Esophagus squamous epithelium (tissue), 5 donors: Measurements from ENCODE around the gene GPSM3. TPM values are rescaled to one million over a fixed set of nuclear protein-coding genes. Genes with fewer than 3 reads are reported as not detected.

Experiments used
- DNase-seq: peaks from one replicate; lab custom pipeline; 2025; lab: John Stamatoyannopoulos, UW
- H3K27ac ChIP-seq, 4 donors: fragments of 200-600 bp; sonication (generic); one replicate each; pipeline ENCODE4 v1.5.1; 2016 to 2019; ENCODE audit warnings: mild to moderate bottlenecking in 1 of 4
- H3K27me3 ChIP-seq, 4 donors: fragments of 200-600 bp; sonication (generic); 1 replicate in 3 of 4; 2 replicates in 1 of 4; pipeline versions ENCODE4 v1.5.1 to v1.6.0; 2017 to 2021; ENCODE audit warnings: antibody characterized with exemption in 1 of 4
- H3K36me3 ChIP-seq, 3 donors: fragments of 200-600 bp; sonication (generic); one replicate each; pipeline ENCODE4 v1.5.1; 2016 to 2019
- H3K4me1 ChIP-seq, 3 donors: fragments of 200-600 bp; sonication (generic); one replicate each; pipeline ENCODE4 v1.5.1; 2017 to 2019
- H3K4me3 ChIP-seq, 4 donors: fragments of 200-600 bp; sonication (generic); 1 replicate in 3 of 4; 2 replicates in 1 of 4; pipeline ENCODE4 v1.5.1; 2016 to 2019; ENCODE audit warnings: mild to moderate bottlenecking in 2 of 4, moderate library complexity in 1 of 4
- H3K9me3 ChIP-seq, 3 donors: fragments of 200-600 bp; sonication (generic); one replicate each; pipeline ENCODE4 v1.5.1; 2016 to 2019
- POLR2A ChIP-seq, 4 donors: fragments of 450-650 bp; IDR thresholded peaks; one replicate each; pipeline ENCODE4 v1.6.1; 2017; ENCODE audit warnings: antibody characterized with exemption in 4 of 4, mild to moderate bottlenecking in 4 of 4, moderate library complexity in 3 of 4
- WGBS, 2 donors: methylation state at CpG; one replicate each; pipeline ENCODE4 v1.1.5; 2018; 5-methylcytosine and 5-hydroxymethylcytosine counted together
- intact Hi-C: fragments of 100-400 bp; cut with DNase I; formaldehyde crosslinking; loops from one replicate; pipeline ENCODE4 v1.15.0; 2022
- total RNA-seq, 4 donors: library from RNA; depleted of rRNA; stranded (reverse); fragments of >200 nt; gene quantifications; one replicate each; pipeline ENCODE4 v1.1.0, GENCODE V29; 2016
- TF ChIP-seq, protein P1 (sequence below), 6 experiments: fragments of 450-650 bp in 4 of 6; fragments of 200-600 bp in 2 of 6; sonication (generic) in 2 of 6; IDR thresholded peaks; one replicate each; pipeline ENCODE4 v1.5.1; 2016 to 2019; ENCODE audit warnings: antibody characterized with exemption in 6 of 6, mild to moderate bottlenecking in 4 of 6, moderate library complexity in 4 of 6
- donor health status: DM: yes; HTN: yes; CAD: no.

GPSM3 gene
- total RNA-seq, 4 donors from 2014 or later = 1.6 to 14.1 (median 6.5) TPM

- Histone ChIP-seq H3K27me3 (no peaks in the 10 kb centered on the region), H3K9me3 (no peaks in the 10 kb centered on the region), H3K4me1 (peaks cover 14 to 79% (median 44%) of the 10 kb centered on the region in 3 donors), H3K36me3 (peaks cover 15 to 71% (median 19%) of the 10 kb centered on the region in 3 donors), H3K4me3 (no peak overlapping the region), H3K27ac (peak overlapping the region in 3 of 4 donors; percentile 66 to 99 (median 99))
- TF ChIP-seq POLR2A (IDR thresholded peaks at IDR 0.05) = no peak
- TF ChIP-seq, protein P1, sequence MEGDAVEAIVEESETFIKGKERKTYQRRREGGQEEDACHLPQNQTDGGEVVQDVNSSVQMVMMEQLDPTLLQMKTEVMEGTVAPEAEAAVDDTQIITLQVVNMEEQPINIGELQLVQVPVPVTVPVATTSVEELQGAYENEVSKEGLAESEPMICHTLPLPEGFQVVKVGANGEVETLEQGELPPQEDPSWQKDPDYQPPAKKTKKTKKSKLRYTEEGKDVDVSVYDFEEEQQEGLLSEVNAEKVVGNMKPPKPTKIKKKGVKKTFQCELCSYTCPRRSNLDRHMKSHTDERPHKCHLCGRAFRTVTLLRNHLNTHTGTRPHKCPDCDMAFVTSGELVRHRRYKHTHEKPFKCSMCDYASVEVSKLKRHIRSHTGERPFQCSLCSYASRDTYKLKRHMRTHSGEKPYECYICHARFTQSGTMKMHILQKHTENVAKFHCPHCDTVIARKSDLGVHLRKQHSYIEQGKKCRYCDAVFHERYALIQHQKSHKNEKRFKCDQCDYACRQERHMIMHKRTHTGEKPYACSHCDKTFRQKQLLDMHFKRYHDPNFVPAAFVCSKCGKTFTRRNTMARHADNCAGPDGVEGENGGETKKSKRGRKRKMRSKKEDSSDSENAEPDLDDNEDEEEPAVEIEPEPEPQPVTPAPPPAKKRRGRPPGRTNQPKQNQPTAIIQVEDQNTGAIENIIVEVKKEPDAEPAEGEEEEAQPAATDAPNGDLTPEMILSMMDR (IDR thresholded peaks at IDR 0.05) = no peak
- DNase-seq = no peak
- WGBS, 2 donors = 63 to 79% methylated on average over 3 of the region's 3 CpGs
- intact Hi-C loops = no loop called here
These were observed 9.4 kb downstream of the GPSM3 start for GRCh38 chr6:32183030-32183429.

- intact Hi-C loops = no loop called here
- peaks cover 12 to 67% (median 19%) of the 10 kb centered on the region in 3 donors for H3K36me3 ChIP-seq
These were observed 9.9 kb downstream of the GPSM3 start for GRCh38 chr6:32182555-32182981.

GRCh38 chr6:32181915-32182529 lies 10.4 kb downstream of the GPSM3 start:
- TF ChIP-seq, protein P1 (IDR thresholded peaks at IDR 0.05) = no peak
- TF ChIP-seq POLR2A (IDR thresholded peaks at IDR 0.05) = no peak
- Histone ChIP-seq H3K9me3 (no peaks in the 10 kb centered on the region), H3K36me3 (peaks cover 6 to 61% (median 14%) of the 10 kb centered on the region in 3 donors), H3K4me3 (no peak overlapping the region), H3K27ac (peak overlapping the region; percentile 14 to 99 (median 24)), H3K4me1 (peaks cover 10 to 73% (median 37%) of the 10 kb centered on the region in 3 donors), H3K27me3 (no peaks in the 10 kb centered on the region)
- DNase-seq = no peak
- intact Hi-C loops = no loop called here
- WGBS, 2 donors = 84 to 91% methylated on average over 3 to 7 of the region's 10 CpGs

More at GRCh38 chr6:32182555-32182981, 9.9 kb downstream of the GPSM3 start:
- no peak for TF ChIP-seq POLR2A (IDR thresholded peaks at IDR 0.05)
- TF ChIP-seq, protein P1 (IDR thresholded peaks at IDR 0.05) = no peak
- H3K27me3 ChIP-seq = no peaks in the 10 kb centered on the region
- H3K27ac ChIP-seq = peak overlapping the region; percentile 14 to 99 (median 46)
- no peak overlapping the region for H3K4me3 ChIP-seq
- WGBS, 2 donors = 73 to 78% methylated on average over 1 to 2 of the region's 10 CpGs
- no peak for DNase-seq
- no peaks in the 10 kb centered on the region for H3K9me3 ChIP-seq
- H3K4me1 ChIP-seq = peaks cover 10 to 74% (median 39%) of the 10 kb centered on the region in 3 donors

DNA sequence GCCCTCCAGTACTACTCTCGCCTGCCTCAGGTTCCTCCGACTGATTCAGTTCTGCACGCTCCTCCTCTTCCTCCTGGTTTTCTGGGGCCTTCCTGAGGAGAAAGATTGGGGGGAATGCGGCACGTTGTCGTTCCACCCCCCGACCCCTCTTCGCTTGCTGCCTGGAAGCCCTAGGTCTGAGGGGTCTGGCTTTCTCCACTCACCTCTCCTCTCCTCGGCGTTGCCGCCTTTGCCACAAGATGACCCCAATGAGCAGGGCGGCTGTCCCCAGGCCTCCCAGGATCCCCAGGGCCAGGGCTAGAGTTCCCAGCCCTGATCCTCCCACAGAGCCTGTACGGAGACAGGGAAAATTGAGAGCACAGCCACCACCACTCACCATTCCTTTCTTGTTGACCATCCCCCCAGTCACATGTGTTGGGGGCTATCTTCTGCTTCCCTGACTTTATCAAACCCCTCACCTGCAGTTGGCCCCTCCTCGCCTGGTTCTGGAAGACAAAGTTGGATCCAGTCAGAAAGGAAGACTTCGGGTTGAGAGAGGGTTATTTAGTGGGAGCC lies 11.2 kb downstream of the GPSM3 start:
- Histone ChIP-seq H3K27ac (peak overlapping the region in 3 of 4 donors; percentile 9 to 99 (median 14)), H3K36me3 (peaks cover 6 to 53% (median 6%) of the 10 kb centered on the region in 3 donors), H3K4me3 (no peak overlapping the region), H3K27me3 (no peaks in the 10 kb centered on the region), H3K4me1 (peaks cover 17 to 73% (median 39%) of the 10 kb centered on the region in 3 donors), H3K9me3 (no peaks in the 10 kb centered on the region)
- WGBS, 2 donors = 93% methylated on average over 14 of the region's 15 CpGs
- TF ChIP-seq, protein P1 (IDR thresholded peaks at IDR 0.05) = no peak
- TF ChIP-seq POLR2A (IDR thresholded peaks at IDR 0.05) = no peak
- intact Hi-C loops = no loop called here
- no peak for DNase-seq
